ENCODE measurements around the gene LSP1.

DNA sequence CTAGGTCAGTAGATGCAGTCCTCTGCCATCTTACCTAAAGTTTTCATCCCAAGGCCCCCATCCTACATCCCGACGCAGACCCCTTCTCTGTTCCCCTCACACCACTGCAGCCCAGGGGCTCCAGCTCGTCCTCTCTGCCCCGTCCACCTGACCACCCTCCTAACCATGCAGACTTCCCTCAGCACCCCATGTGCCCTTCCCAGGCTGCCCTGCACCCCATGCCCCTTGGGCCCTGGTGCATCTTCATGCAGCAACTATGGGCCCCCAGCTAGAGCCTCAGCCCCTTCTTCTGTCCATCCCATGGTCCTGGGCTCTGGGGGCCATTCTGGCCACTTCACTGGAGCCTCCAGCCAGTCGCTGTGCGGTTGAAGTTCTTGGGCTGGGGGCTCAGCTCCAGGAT, 35.9 kb downstream of the LSP1 start:
- TF ChIP-seq, protein P1, sequence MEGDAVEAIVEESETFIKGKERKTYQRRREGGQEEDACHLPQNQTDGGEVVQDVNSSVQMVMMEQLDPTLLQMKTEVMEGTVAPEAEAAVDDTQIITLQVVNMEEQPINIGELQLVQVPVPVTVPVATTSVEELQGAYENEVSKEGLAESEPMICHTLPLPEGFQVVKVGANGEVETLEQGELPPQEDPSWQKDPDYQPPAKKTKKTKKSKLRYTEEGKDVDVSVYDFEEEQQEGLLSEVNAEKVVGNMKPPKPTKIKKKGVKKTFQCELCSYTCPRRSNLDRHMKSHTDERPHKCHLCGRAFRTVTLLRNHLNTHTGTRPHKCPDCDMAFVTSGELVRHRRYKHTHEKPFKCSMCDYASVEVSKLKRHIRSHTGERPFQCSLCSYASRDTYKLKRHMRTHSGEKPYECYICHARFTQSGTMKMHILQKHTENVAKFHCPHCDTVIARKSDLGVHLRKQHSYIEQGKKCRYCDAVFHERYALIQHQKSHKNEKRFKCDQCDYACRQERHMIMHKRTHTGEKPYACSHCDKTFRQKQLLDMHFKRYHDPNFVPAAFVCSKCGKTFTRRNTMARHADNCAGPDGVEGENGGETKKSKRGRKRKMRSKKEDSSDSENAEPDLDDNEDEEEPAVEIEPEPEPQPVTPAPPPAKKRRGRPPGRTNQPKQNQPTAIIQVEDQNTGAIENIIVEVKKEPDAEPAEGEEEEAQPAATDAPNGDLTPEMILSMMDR (IDR thresholded peaks at IDR 0.05) = no peak
- TF ChIP-seq POLR2AphosphoS5 (IDR thresholded peaks at IDR 0.05) (no peak), POLR2A (IDR thresholded peaks at IDR 0.05) (no peak)

Measured in transverse colon (tissue), 4 donors.